Stimulated activated CD8-positive, alpha-beta memory T cell treated with anti-CD3 and anti-CD28 coated beads, Interleukin-15, amount 100 ng/mL, for 24 hours (primary cell): ENCODE results near the gene MAP3K1.
"Not testable (repeated sequence)": the region's sequence is repeated elsewhere in the genome, so short reads cannot be mapped to it uniquely, and the experiment has no call there.

Experiments used
- DNase-seq: peaks from one replicate; pipeline ENCODE4 v3.0.0-alpha.2; 2020; ENCODE audit warnings: low read depth

The MAP3K1 gene

GRCh38 chr5:56814963-56815657 is at the start of gene MAP3K1:
Gene MAP3K1, plus strand, starts transcription at chr5:56815549. Its CDS starts 25 bp downstream, at chr5:56815574.
- DNase-seq, result peak; percentile 65

GRCh38 chr5:56766926-56767325 is 48.4 kb upstream of the MAP3K1 start:
- DNase-seq, result no peak

GRCh38 chr5:56769875-56770604 is 45.3 kb upstream of the MAP3K1 start:
- DNase-seq, result no peak

- DNase-seq, result no peak
These were observed 42.6 kb upstream of the MAP3K1 start for GRCh38 chr5:56772767-56773166.

GRCh38 chr5:56774957-56775356 is 40.4 kb upstream of the MAP3K1 start:
- DNase-seq, result no peak

GRCh38 chr5:56776212-56776846 is 39.0 kb upstream of the MAP3K1 start:
- DNase-seq, result not testable (repeated sequence)

- no peak for DNase-seq
These were observed 32.1 kb upstream of the MAP3K1 start for GRCh38 chr5:56783261-56783660.

- no peak for DNase-seq
These were observed 29.0 kb upstream of the MAP3K1 start for GRCh38 chr5:56786346-56786745.

GRCh38 chr5:56791396-56791795 is 24.0 kb upstream of the MAP3K1 start:
- DNase-seq, result no peak

GRCh38 chr5:56798521-56798920 is 16.8 kb upstream of the MAP3K1 start:
- no peak for DNase-seq

GRCh38 chr5:56800186-56800585 is 15.2 kb upstream of the MAP3K1 start:
- no peak for DNase-seq

GRCh38 chr5:56801256-56801655 is 14.1 kb upstream of the MAP3K1 start:
- no peak for DNase-seq

GRCh38 chr5:56802205-56802604 is 13.1 kb upstream of the MAP3K1 start:
- DNase-seq, result no peak

- no peak for DNase-seq
These were observed 12.3 kb upstream of the MAP3K1 start for GRCh38 chr5:56803025-56803424.

GRCh38 chr5:56803894-56804293 is 11.5 kb upstream of the MAP3K1 start:
- no peak for DNase-seq

GRCh38 chr5:56807679-56808078 is 7.7 kb upstream of the MAP3K1 start:
- DNase-seq, result no peak

GRCh38 chr5:56808211-56808610 is 7.1 kb upstream of the MAP3K1 start:
- DNase-seq, result no peak

GRCh38 chr5:56810826-56811225 is 4.5 kb upstream of the MAP3K1 start:
- DNase-seq, result no peak

GRCh38 chr5:56812110-56812509 is 3.2 kb upstream of the MAP3K1 start:
- DNase-seq, result no peak

GRCh38 chr5:56813302-56813701 is 2.0 kb upstream of the MAP3K1 start:
- no peak for DNase-seq

- no peak for DNase-seq
These were observed 887 bp upstream of the MAP3K1 start for GRCh38 chr5:56814361-56814962.

- peak; percentile 11 for DNase-seq
These were observed 553 bp downstream of the MAP3K1 start for GRCh38 chr5:56815658-56816545.
